HG03342 (cell line): ENCODE results near the gene MAB21L4.

Experiments used
- ATAC-seq: cut with Tn5 transposase; IDR thresholded peaks from one replicate; pipeline ENCODE4 v1.9.1; 2021; ENCODE audit warnings: mild to moderate bottlenecking, moderate library complexity; ENCODE audit not compliant: unreplicated experiment

Gene MAB21L4

DNA sequence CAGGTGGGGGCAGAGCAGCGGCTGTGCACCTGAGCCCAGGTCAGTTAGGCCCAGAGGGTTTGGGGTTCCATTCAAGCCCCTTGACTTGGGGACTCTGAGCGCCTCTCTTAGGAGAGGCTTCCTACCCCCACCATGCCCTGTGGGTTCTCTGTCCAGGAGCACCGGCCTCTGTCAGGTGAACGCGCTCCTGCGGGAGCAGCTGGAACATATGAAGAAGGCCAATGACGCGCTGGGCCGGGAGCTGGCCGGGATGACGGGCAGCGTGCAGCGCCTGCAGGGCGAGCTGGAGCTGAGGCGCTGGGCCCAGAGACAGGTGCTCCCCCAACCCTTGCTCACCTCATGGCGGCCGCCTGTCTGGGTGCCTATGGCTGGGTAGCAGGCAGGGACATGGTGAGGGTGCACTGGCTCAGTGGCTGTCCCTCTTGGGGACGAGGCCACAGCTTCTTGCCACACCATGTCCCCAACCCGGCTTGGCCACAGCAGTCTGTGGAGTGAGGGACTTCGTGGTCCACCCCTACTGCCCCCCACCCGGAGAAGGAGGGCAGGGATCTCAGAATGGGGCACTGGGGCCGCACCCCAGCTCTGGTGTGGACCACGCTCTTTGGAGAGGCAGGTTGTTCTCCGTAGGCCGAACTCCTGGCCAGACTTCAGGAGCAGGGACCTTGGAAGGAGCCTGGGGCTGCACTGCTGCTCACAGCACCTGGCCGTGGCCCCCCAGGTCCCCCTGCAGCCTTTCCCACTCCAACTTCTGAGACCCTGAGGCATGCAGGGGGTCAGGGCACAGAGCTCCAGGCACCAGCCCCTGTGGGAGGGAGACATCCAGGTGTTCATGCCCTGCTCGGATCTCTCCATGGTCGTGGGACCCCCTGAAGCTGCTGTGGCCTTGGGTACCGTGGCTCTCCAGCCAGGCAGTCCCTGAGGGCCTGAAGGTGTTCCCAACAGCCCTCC lies 29.9 kb upstream of the MAB21L4 start:
- no peak for ATAC-seq

DNA sequence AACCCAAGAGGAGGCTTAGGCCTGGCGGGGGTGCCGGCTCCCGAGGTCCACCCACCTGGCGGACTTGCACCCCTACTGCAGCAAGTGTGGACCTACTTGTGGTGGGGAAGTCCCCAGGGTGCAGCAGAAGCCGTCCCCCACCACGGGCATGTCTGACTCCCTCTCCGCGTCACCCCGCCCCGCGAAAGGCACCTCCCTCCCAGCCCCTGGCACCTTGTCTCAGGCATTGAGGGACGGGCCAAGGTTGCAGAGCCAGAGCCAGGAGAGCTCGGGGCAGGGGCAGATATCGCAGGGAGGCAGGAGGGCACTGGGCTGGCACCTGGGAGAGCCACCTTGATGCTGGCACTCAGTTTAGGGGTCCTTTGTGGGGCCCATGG lies 29.2 kb upstream of the MAB21L4 start:
- ATAC-seq: no peak

DNA sequence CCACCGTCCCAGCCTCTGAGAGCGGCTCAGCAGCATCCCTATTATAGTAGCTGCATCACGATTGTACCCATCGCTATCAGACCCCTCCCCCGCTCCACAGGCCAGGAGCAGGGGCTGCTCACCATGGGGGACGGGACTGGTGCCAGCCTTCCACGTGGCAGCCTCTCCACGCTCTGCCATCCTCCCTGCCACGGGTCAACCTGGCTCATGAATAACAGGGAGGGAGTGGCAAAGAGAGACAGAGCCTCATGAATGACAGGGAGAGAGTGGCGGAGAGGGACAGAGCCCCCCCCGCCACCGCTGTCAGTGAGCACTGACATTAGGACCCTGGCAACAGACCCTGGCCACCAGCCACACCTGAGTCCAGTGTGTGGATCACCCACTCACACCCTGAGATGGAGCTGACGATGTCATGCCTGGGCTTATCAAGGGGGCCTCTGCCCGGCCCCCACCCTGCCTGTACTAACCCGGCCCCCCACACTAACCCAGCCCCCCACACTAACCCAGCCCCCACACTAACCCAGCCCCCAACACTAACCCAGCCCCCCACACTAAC lies 27.1 kb upstream of the MAB21L4 start:
- ATAC-seq: no peak

DNA sequence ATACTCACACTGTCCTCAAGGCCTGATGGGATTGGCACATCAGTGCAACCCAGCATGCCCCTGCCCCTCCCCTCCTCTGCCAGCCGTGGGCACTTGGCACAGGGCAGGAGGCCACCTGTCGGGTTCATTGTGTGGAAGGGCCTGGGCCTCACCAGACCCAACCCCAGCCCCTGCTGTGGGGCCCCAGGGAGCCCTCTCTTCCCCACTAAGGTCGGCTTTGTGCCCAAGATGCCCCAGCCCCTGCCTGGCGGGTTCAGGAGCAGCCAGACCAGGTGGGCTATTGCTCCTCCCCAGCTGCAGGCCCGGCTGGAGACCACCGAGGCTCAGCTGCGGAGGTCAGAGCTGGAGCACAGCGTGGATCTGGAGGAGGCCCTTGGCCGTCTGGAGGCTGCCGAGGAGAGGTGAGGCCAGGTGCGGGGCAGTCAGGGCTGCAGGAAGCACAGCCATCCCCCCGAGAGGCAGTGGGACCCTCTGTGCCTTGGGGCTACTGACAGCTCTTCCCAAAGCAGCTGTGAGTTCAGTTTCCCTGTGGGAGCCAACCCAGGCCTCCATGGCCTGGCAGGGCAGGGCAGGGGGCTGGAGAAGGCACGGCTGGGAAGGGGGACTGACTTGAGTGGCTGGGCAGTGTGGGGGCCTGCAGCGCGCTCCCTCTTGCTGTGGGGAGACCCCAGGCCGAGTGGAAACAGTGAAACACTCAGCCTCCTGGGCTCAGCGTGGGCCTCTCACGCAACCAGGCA lies 26.5 kb upstream of the MAB21L4 start:
- ATAC-seq: no peak

DNA sequence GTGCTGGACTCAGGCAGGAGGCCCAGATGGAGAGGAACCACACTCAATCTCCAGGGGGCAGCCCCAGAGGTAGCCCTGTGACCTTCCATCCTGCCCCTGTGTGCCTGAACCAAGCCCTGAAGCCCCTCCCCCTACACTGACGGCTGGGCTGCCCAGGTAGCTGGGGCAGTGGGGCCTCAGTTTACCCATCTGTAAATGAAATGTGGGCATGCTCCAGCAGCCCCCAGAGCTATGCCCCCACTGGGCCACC lies 26.0 kb upstream of the MAB21L4 start:
- ATAC-seq: no peak

DNA sequence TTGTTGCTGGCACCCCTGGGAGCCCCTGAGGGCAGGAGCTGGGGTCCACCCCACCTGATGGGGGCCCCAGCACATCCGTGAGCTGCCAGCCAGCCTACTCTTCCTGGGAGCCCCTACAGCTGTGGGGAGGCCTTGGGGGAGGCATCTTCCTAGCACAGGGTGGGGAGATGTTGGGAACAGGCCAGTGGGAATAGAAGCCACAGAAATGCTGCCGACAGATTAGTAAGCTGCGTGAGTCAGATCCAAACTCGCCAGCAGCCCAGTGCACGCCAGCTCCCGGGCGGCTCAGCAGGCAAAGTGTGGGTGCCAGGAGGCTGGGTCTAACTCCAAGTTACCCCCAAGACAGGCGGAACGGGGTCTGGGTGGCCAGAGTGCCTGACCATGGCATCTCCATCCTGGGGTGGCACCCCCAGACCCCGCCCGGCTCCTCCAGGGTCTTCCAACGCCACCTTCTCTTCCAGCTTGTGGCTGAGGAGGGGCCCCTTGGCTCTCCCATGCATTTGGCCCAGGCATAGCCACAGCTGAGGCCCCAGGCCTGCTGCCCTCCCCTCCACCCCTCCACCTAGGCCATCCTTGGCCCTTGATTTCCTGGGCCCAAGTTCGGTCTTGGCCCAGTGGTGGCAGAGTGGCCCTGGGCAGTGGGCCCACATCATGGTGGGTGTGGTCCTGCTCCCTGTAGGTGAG lies 25.5 kb upstream of the MAB21L4 start:
- ATAC-seq: no peak

DNA sequence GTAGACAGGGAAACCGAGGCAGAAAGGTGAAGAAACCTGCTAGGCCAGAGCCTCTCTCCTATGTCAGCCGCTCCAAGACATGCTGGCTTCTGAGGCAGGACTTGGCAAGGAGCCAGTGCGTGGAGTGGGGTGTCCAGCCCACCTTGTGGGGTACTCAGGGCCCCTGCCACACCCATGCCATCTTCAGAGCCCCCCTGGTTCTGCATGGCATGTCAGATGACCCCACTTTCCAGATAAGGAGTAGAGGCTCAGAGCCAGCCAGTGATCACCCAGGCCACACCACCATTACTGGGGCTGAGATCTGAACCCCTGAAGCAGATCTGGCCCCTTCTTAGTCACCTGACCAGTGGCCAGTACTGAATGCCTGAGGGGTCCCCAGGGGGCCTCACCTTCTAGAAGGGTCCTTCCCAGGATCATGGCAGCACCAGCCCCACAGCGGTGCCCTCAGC lies 24.9 kb upstream of the MAB21L4 start:
- ATAC-seq: no peak

DNA sequence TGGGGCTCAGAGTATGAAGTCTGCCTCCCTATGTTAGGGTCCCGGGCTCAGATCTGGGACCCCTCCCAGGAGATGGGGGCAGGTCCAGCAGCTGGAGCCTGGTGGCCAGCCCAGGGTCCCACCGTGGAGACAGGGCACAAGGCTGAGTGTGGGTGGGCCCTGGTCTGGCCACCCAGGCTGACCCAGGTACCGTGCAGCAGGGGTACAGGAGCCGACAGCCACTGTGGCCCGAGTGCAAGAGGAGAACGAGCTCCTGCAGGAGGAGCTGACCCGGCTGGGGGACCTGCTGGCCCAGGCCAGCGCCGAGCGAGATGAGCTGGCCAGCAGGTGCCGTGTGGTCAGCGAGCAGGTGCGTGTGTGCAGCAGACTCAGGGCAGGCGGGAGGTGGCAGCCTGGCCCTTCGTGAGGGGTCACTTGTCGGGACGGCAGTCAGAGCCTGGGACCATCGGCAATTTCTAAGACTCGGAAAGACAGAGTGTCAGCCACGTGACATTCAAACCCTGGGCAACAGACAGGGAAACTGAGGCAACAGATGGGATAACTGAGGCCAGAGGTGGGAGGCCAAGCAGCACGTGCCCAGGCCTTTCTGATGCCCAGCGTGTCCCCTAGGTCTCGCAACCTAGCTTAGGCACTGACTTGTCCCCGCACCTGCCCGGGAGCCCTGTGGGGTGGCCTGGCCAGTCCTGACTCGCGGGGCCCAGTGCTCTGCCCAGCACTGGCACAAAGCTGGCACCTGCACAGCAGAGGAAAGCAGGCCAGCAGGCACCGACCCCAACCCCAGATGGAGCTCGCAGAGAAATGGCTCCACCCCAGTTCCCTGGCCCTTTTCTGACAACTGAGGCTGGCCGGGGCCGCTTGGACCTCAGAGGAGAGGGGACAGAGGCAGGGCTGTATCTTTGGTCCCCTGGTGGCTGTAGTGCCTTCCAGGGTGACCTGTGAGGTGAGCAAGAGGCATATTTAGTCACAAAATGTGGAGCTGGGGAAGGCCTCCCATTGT lies 24.1 kb upstream of the MAB21L4 start:
- no peak for ATAC-seq

DNA sequence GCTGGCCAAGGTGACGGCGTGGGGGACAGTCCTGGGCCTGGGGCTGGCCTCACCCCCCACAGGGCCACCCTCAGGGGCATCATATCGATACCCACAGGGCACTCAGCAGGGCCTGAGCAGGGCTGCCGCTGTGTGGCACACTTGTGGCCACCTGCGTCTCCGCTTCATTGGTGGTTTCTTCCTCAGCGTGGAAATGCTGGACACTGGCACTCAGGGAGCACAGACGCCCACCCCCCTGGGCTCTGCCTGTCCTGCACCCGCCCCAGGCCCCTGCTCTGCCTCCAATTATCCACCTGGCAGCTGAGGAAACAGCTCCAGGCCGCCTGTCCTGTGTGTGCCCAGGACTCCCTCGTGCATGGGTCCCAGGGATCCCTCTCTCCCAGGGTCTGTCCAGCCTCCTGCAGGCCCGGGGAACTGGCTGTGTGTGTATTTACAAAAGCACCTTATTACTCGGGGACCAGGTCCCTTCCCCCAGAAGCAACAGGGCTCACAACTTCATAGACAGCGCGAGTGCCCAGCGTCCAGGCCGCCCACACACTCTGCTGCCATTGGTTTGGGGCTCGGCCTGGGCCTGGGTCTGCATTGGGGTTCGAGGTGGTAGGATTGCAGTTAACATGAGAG lies 23.3 kb upstream of the MAB21L4 start:
- ATAC-seq: no peak

DNA sequence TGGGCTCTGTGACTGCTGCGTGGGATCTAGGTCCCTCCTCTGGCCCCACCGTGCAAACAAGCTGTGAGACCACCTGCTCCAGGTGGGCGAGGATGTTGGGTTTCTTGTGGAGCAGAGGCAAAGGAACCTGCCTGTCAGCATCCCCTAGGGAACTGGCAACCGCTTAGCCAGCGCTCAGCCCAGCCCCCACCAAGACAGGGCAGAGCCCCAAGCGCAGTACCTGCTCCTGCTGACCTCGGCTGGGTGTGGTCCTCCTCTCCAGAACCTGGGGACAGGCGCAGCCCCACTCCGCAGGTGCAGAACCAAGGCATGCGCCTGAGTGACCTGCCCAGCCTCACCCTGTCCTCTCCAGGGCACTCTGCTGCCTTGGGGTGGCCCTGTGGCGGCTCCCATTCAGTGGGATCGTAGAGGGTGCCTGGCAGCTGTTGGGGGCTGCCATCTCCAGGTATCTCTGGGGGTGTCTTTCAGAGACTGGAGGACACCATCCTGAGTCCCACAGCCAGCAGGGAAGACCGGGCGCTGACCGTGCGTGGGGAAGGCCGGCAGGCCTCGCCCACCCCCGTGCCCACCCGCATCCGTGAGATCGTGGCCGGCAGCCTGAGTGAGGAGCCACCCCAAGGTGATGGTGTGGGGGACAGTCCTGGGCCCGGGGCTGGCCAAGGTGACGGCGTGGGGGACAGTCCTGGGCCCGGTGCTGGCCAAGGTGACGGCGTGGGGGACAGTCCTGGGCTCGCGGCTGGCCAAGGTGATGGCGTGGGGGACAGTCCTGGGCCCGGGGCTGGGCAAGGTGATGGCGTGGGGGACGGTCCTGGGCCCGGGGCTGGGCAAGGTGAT lies 22.5 kb upstream of the MAB21L4 start:
- no peak for ATAC-seq

DNA sequence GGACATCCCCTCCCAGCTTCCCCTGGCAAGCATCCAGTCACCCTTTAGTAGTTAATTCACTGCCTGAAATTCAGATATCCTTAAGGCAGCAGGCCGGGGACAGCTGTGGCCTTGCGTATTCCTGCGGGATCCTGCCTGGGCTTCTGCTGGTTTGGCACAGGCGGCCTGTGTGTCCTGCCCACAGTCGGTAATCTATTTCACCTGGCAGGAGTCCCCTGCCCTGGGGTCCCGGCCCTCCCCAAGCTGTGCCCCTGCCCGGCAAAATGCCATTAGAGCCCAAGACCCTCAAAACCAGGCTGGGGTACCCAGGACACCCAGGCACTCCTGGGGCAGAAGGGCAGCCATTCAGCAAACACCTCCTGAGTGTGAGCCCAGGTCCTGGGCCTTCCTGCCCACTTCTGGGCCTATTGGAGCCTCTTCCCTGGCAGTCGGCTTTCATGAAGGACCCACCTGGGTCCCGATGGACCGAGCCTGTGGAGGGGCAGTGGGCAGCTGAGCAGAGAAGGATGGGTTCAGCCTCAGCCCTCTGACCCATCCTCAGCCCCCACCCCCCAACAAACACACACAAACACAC lies 21.8 kb upstream of the MAB21L4 start:
- no peak for ATAC-seq

DNA sequence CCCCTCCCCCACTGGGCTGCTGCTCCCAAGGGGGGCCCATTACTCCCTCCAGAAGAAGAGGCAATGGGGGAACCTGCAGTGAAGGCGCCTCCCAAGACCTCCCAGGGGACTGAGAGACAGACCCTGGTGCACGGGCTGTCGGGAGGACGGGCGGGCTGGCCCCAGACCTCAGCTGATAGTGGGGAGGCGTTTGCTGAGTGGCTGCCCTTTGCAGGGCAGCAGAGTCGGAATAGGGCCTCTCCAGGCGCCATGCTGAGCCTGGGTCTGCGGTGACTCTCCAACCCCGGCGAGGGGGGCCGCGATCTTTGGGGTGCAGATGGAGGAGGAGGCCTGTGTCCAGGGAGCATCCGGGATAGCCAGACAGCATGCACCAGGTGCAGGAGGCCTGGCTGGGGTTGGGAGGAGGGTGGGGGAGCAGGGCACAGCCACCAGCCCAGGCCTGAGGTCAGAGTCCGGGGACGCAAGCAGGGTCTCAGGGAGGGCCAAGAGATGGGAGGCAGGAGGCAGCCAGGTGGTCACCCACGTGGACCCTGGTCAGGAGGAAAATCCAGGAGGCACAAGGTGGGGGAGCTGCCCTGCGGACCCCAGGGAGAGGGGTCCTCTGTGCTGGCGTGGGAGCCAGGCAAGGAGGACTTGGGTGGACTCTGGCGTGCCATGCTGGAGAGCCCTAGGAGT lies 21.2 kb upstream of the MAB21L4 start:
- ATAC-seq: no peak

DNA sequence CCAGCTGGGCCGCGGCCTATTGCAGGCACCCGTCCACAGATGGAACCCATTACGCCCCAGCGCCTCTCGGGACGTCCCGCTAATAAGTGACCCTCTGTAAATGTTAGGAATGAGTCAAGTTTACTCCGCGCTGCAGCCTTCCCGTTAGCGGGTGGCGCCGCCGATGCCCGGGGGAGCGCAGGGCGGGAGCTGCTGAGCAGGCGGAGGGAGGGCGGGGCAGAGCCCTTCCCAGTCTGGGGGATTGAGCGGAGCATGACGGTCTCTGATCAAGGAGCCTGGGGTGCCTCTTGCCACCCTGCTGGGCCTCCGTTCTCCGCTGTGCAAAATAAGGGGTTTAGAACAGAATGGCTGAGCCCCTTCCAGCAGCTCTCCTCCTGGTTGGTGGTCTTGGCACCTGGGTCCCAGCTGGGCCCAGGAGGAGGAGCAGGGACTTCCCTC lies 20.6 kb upstream of the MAB21L4 start:
- ATAC-seq: no peak

DNA sequence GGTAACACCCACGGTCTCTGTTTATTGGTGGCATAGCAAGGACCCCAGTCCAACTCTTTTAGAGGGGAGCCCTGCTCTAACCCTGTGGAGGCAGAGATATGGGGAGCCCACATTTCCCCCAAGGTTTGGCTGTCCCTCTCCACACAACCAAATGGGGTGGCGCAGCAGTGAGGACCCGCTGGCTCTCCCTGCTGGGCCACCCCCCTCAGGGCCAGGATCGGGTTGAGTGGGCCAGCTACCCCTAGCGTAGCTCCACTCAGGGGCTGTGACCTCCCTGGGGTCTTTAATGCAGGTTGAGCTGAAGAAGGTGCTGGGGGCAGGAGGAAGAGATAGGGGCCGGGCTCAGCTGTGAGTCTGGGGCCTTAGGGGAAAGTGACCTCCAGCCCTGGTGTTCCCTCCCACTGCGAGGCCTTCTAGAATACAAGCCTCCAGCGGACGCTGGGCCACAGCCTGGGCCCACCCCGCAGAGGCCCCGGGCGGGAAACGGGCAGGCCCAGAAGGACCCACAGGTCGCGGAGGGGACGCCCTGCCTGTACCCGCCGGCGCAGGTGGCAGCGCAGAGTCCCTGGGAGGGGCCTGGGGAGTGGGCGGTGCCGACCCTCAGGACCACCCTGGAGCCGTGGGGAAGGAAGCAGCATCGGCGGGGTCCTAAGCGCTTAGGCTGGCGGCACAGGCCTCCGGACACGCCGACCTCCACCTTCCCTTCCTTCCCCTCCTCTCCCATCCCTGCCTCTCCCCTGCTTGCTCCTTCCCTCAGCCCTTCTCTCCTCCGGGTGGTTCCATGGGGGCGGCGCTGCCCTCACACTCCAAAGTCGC lies 19.8 kb upstream of the MAB21L4 start:
- no peak for ATAC-seq

DNA sequence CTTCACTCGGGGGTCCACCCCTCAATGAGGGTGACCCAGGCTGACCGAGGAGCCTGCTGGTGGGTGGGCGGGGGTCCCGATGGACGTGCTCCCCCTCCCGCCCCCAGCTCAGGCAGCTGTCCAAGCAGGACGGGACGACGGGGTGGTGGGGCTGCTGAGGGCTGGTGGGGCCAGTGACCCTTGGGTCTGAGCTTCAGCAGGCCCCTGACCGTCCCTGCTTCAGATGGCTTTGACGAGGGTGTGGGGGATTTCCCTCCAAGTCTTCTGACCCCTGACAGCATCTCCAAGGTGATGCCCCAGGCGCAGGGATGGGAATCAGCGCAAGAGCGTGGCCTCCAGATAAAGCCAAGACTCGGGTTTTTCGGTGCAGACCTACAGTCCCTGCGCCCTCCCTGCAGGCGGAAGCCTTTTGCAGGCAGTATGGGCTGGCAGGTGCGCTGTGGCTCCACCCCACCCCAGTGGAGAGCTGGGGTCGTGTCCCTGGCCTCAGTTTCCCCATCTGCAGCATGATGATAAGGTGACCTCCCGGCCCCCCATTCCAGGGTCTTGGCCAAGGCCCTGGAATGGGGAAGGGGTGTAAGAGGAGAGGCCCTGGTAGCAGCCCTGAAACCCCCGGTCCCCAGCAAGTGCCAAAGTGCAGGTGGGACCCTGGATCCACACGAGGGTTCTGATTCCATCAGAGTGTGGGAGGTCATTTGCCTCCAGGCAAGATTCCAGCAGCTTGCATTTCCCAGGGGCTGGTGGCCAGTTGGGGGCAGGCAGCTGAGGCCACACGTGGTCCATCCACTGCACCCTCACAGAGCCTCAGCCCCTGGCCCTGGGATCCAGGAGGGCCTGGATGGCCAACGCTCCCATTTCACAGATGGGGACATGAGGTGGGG lies 18.9 kb upstream of the MAB21L4 start:
- no peak for ATAC-seq
